Peyer's patch (tissue), 4 donors: ENCODE measurements around the gene VPS26A.

ENCODE experiments used
- POLR2A ChIP-seq, 2 donors: fragments of 450-650 bp; IDR thresholded peaks; one replicate each; pipeline ENCODE4 v1.5.1; 2017; ENCODE audit warnings: antibody characterized with exemption in 2 of 2, mild to moderate bottlenecking in 2 of 2, moderate library complexity in 2 of 2
- TF ChIP-seq, protein P1 (sequence below), 6 experiments: fragments of 450-650 bp in 4 of 6; fragments of 200-600 bp in 2 of 6; sonication (generic) in 1 of 6; IDR thresholded peaks; one replicate each; pipeline ENCODE4 v1.5.1; 2017 to 2019; ENCODE audit warnings: antibody characterized with exemption in 6 of 6, mild to moderate bottlenecking in 3 of 6, moderate library complexity in 1 of 6

DNA sequence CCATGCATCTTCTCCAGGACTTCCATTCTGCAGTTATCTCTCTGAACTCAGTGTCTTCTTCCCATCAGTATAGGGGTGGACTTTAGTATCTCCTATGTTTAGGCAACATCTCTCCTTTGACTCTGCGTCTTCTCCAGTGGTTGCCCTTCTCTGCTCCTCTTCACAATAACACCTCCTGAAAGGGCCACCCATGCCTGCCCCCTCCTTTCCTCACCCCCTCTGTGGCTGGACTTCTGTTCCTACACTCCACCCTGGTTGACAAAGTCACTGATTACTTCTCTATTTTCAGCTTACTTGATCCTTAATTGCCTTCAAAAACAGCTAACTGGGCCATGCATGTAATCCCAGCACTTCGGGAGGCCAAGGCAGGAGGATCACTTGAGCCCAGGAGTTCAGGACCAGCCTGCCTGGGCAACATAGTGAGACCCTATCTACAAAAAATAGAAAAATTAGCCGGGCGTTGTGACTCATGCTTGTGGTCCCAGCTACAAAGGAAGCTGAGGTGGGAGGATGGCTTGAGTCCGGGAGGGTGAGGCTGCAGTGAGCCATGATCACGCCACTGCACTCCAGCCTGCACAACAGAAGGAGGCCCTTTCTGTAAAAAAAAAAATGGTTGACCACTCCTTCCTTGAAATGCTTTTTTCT, 22.4 kb upstream of the VPS26A start:
- TF ChIP-seq, protein P1, sequence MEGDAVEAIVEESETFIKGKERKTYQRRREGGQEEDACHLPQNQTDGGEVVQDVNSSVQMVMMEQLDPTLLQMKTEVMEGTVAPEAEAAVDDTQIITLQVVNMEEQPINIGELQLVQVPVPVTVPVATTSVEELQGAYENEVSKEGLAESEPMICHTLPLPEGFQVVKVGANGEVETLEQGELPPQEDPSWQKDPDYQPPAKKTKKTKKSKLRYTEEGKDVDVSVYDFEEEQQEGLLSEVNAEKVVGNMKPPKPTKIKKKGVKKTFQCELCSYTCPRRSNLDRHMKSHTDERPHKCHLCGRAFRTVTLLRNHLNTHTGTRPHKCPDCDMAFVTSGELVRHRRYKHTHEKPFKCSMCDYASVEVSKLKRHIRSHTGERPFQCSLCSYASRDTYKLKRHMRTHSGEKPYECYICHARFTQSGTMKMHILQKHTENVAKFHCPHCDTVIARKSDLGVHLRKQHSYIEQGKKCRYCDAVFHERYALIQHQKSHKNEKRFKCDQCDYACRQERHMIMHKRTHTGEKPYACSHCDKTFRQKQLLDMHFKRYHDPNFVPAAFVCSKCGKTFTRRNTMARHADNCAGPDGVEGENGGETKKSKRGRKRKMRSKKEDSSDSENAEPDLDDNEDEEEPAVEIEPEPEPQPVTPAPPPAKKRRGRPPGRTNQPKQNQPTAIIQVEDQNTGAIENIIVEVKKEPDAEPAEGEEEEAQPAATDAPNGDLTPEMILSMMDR (IDR thresholded peaks at IDR 0.05), result no peak
- no peak for TF ChIP-seq POLR2A (IDR thresholded peaks at IDR 0.05)
